OCI-LY1 (cell line): ENCODE measurements around the gene MCC.

Source experiments
- EZH2 ChIP-seq: fragments of 200-600 bp; sonication (generic), shearing (Covaris generic); IDR thresholded peaks from 2 replicates; pipeline ENCODE4 v1.8.0; 2017; ENCODE audit warnings: borderline replicate concordance, mixed run types, mild to moderate bottlenecking, antibody characterized with exemption, low read length, moderate library complexity, mixed read lengths
- TF ChIP-seq, protein P1 (sequence below): fragments of 200-600 bp; sonication (generic), shearing (Covaris generic); IDR thresholded peaks from 2 replicates; pipeline ENCODE4 v1.5.1; 2017; ENCODE audit warnings: mild to moderate bottlenecking, antibody characterized with exemption, low read length, moderate library complexity, mixed read lengths

- TF ChIP-seq, protein P1, sequence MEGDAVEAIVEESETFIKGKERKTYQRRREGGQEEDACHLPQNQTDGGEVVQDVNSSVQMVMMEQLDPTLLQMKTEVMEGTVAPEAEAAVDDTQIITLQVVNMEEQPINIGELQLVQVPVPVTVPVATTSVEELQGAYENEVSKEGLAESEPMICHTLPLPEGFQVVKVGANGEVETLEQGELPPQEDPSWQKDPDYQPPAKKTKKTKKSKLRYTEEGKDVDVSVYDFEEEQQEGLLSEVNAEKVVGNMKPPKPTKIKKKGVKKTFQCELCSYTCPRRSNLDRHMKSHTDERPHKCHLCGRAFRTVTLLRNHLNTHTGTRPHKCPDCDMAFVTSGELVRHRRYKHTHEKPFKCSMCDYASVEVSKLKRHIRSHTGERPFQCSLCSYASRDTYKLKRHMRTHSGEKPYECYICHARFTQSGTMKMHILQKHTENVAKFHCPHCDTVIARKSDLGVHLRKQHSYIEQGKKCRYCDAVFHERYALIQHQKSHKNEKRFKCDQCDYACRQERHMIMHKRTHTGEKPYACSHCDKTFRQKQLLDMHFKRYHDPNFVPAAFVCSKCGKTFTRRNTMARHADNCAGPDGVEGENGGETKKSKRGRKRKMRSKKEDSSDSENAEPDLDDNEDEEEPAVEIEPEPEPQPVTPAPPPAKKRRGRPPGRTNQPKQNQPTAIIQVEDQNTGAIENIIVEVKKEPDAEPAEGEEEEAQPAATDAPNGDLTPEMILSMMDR = no peak
- TF ChIP-seq EZH2 = no peak
Observed at GRCh38 chr5:113219695-113220094, 268.6 kb downstream of the MCC start.
